H1 (cell line): ENCODE results near the gene MPZL3. TPM values are rescaled to one million over a fixed set of nuclear protein-coding genes. Genes with fewer than 3 reads are reported as not detected.

Experiments used
- SAP30 ChIP-seq: fragments of 300-600 bp; sonication (generic); IDR thresholded peaks from 2 replicates; pipeline ENCODE4 v1.7.1; 2012; ENCODE audit warnings: low read length, moderate library complexity, mild to moderate bottlenecking, inconsistent platforms; ENCODE audit not compliant: insufficient read depth, insufficient replicate concordance
- SIRT6 ChIP-seq: IDR thresholded peaks from one replicate; pipeline ENCODE4 v1.7.1; 2012; ENCODE audit warnings: low read length, inconsistent platforms
- SIX5 ChIP-seq: IDR thresholded peaks from 2 replicates; pipeline ENCODE4 v1.6.1; 2011; ENCODE audit warnings: mild to moderate bottlenecking, low read depth, low read length
- SUZ12 ChIP-seq: fragments of 200-600 bp; sonication (generic); IDR thresholded peaks from 2 replicates; pipeline ENCODE4 v1.6.1; 2012; ENCODE audit warnings: mild to moderate bottlenecking, inconsistent platforms, low read length, moderate library complexity, mixed read lengths
- TAF7 ChIP-seq: optimal IDR thresholded peaks from 2 replicates; pipeline ENCODE3; 2011; ENCODE audit warnings: low read depth, mild to moderate bottlenecking, inconsistent platforms, low read length, moderate library complexity, borderline replicate concordance
- polyA plus RNA-seq, 7 experiments: library from polyadenylated mRNA; depleted of rRNA in 3 of 7; stranded (reverse) in 5 of 7; unstranded in 2 of 7; fragments of >200 nt in 5 of 7; fragments of 200-250 nt in 2 of 7; gene quantifications; 1 replicate in 5 of 7; 2 replicates in 1 of 7; 4 replicates in 1 of 7; pipeline versions ENCODE4 v1.2.1 to v1.2.3, GENCODE V29; 2011 to 2013; ENCODE audit warnings: missing spikeins in 2 of 7, mixed read lengths in 2 of 7
- total RNA-seq: library from RNA; stranded (reverse); fragmentation: NEBNext Ultra II Directional; extraction: Animal tissue kit (Norgen Biotek cat#: 25700); gene quantifications from 2 replicates; pipeline ENCODE4 v1.2.1, GENCODE V29; 2021
- TF ChIP-seq, protein P1 (sequence below): fragments of 300-600 bp; sonication (generic); IDR thresholded peaks from 2 replicates; pipeline ENCODE4 v1.7.1; 2012; ENCODE audit warnings: low read length, moderate library complexity, mild to moderate bottlenecking, inconsistent platforms; ENCODE audit not compliant: insufficient replicate concordance
- TF ChIP-seq, protein P2 (sequence below): IDR thresholded peaks from 2 replicates; pipeline ENCODE4 v1.6.1; 2011; ENCODE audit warnings: low read length, improper control_type of control experiment

Gene MPZL3
- total and polyA plus RNA-seq, 2 of the 8 experiments (the other 6 are each of a cell fraction or from before 2014, with no cell fraction given): 1.1 to 3.9 TPM

DNA sequence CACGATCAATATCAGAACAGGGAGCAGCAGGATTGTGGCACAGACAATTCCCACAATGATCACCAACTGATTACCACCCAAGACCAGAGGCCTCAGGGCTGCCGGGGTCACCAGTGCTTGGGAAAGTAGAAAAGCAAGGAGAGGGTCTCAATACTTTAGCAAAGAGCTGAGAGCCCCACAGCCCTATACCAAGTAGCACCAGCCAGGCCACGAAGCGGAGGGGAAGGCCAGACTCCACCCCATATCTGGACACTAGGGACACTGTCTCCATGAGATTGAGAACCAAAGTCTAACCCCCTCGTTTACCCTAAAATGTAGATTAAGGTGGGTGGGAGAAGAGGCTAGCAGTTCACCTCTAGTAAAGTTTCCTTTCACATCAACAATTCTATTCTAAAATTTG, 51.7 kb downstream of the MPZL3 start (continued):
- TF ChIP-seq, protein P1, sequence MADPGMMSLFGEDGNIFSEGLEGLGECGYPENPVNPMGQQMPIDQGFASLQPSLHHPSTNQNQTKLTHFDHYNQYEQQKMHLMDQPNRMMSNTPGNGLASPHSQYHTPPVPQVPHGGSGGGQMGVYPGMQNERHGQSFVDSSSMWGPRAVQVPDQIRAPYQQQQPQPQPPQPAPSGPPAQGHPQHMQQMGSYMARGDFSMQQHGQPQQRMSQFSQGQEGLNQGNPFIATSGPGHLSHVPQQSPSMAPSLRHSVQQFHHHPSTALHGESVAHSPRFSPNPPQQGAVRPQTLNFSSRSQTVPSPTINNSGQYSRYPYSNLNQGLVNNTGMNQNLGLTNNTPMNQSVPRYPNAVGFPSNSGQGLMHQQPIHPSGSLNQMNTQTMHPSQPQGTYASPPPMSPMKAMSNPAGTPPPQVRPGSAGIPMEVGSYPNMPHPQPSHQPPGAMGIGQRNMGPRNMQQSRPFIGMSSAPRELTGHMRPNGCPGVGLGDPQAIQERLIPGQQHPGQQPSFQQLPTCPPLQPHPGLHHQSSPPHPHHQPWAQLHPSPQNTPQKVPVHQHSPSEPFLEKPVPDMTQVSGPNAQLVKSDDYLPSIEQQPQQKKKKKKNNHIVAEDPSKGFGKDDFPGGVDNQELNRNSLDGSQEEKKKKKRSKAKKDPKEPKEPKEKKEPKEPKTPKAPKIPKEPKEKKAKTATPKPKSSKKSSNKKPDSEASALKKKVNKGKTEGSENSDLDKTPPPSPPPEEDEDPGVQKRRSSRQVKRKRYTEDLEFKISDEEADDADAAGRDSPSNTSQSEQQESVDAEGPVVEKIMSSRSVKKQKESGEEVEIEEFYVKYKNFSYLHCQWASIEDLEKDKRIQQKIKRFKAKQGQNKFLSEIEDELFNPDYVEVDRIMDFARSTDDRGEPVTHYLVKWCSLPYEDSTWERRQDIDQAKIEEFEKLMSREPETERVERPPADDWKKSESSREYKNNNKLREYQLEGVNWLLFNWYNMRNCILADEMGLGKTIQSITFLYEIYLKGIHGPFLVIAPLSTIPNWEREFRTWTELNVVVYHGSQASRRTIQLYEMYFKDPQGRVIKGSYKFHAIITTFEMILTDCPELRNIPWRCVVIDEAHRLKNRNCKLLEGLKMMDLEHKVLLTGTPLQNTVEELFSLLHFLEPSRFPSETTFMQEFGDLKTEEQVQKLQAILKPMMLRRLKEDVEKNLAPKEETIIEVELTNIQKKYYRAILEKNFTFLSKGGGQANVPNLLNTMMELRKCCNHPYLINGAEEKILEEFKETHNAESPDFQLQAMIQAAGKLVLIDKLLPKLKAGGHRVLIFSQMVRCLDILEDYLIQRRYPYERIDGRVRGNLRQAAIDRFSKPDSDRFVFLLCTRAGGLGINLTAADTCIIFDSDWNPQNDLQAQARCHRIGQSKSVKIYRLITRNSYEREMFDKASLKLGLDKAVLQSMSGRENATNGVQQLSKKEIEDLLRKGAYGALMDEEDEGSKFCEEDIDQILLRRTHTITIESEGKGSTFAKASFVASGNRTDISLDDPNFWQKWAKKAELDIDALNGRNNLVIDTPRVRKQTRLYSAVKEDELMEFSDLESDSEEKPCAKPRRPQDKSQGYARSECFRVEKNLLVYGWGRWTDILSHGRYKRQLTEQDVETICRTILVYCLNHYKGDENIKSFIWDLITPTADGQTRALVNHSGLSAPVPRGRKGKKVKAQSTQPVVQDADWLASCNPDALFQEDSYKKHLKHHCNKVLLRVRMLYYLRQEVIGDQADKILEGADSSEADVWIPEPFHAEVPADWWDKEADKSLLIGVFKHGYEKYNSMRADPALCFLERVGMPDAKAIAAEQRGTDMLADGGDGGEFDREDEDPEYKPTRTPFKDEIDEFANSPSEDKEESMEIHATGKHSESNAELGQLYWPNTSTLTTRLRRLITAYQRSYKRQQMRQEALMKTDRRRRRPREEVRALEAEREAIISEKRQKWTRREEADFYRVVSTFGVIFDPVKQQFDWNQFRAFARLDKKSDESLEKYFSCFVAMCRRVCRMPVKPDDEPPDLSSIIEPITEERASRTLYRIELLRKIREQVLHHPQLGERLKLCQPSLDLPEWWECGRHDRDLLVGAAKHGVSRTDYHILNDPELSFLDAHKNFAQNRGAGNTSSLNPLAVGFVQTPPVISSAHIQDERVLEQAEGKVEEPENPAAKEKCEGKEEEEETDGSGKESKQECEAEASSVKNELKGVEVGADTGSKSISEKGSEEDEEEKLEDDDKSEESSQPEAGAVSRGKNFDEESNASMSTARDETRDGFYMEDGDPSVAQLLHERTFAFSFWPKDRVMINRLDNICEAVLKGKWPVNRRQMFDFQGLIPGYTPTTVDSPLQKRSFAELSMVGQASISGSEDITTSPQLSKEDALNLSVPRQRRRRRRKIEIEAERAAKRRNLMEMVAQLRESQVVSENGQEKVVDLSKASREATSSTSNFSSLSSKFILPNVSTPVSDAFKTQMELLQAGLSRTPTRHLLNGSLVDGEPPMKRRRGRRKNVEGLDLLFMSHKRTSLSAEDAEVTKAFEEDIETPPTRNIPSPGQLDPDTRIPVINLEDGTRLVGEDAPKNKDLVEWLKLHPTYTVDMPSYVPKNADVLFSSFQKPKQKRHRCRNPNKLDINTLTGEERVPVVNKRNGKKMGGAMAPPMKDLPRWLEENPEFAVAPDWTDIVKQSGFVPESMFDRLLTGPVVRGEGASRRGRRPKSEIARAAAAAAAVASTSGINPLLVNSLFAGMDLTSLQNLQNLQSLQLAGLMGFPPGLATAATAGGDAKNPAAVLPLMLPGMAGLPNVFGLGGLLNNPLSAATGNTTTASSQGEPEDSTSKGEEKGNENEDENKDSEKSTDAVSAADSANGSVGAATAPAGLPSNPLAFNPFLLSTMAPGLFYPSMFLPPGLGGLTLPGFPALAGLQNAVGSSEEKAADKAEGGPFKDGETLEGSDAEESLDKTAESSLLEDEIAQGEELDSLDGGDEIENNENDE: no peak
- TF ChIP-seq, protein P2, sequence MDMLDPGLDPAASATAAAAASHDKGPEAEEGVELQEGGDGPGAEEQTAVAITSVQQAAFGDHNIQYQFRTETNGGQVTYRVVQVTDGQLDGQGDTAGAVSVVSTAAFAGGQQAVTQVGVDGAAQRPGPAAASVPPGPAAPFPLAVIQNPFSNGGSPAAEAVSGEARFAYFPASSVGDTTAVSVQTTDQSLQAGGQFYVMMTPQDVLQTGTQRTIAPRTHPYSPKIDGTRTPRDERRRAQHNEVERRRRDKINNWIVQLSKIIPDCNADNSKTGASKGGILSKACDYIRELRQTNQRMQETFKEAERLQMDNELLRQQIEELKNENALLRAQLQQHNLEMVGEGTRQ: no peak
- TF ChIP-seq TAF7 (no peak), SIX5 (no peak), SUZ12 (no peak), SAP30 (no peak), SIRT6 (no peak)
